CMK (cell line): ENCODE results near the gene GPR146.

Source experiments
- DNase-seq: peaks from one replicate; pipeline ENCODE4 v3.0.0-alpha.2; 2010; ENCODE audit warnings: low read depth

Gene GPR146

DNA sequence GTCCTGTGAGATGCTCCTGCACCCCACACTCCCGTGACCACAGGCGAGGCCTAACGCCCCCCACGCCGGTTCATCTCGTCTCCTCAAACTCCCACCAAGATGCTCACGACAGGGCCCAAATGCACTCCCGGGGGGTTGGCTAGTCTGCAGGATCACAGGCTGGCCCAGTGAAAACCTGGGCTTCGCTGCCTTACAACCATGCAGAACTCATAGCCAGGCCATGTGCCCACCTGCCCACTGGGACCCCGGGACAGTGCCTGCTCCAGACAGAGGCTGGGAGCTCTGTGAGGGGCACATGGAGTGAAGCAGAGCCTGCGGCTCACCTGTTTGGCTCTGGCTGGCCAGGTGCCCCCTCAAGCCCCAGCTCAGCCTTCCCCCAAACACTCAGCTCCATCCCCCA, 34.2 kb downstream of the GPR146 start:
- DNase-seq = no peak

DNA sequence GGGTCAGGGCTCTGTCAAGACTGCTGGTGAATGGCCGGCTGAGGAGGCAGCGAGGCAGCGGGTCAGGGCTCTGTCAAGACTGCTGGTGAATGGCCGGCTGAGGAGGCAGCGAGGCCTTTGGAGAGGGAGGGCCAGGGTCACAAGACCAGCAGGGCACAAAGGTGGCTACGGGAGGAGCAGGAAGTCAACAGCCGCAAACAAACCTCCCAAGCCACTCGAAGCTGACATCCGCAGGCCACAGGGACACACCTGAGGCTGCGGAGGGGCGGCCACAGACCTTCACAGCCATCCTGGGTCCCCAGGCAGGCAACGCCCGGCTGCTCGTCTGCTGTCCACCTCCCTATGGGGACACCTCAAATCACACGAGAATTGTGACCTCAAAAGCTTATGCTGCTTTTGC, 34.6 kb downstream of the GPR146 start:
- DNase-seq = no peak

DNA sequence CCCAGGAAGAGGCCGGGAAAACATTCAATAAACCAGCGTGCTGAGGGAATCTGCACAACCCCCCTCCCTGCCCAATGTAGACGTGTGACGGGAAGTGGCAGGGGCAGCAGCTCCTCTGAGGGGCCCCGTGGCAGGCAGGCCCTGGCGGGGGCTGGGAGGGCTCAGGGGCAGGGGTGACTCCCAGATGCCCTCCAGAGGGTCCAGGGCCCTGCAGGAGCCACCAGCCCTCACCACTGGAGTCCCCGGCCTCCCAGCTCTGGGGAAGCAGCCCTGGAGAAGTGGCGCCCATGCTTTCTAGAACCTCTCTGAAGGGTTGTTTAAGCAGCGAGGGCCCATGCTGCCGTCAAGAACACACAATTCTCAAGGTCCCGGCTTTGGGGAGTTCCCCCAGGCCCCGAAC, 35.2 kb downstream of the GPR146 start:
- DNase-seq = no peak

DNA sequence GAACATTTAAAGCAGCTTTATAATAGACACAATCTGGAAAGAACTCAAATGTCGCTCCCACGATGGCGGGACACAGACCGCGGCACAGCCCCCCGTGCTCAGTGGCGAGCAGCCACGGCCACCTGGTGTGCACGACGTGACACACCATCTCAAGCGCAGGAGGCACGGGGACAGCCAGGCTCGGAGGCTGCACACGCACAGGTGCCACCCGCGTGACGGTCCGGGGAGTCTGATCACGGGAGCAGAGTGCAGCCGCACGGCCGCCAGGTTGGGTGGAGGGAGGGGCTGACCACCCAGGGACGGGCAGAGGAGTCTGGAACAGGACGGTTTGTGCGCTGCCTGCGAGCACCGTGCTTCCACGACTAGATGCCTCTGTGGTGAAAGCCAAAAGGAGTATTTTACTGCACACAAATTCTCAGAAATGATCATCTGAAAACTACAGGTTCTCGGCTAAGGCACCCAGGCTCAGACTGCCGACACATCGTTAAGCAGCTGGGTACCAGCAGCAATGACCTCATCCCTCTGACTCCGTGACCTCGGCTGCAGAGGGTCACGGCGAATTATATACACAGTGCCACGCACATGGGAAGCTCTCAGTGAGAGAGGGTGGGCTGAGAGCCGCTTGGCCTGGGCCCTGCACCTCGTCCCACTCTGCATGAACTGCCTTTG, 36.0 kb downstream of the GPR146 start:
- DNase-seq = no peak

DNA sequence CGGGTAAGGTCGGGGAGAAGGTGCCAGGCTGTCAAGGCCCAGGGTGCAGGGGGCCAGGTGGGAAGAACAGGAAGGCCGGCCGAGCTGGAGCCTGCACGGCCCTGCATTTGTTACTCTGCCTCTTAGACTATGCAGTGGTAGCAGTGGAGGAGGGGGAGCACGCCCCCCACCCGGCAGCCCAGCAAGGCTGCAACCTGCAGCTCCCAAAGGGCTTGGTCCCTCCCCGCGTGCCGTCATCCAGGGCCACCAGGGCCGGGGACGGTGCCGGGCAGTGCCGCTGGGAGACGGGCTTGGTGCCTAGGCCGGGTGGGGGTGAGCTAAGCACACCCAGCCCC, 36.5 kb downstream of the GPR146 start:
- no peak for DNase-seq

DNA sequence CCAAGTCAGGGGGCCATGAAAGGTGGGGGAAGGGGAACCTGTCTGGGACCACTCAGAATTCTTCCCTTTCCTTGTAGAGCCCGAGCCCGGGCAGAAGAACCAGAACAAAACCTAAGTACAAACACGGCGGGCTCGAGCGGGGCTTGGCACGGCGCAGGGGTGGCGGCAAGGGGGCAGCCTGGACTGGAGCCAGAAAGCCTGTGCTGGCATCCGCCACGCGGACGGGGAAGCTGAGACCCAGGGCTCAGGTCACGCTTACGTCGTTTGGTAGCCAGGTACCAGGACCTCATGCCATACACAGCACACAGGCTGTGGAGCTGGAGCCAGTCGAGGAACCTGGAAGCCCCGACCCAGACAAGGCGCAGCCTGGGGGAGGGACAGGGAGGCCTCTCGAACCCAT, 37.0 kb downstream of the GPR146 start:
- DNase-seq = no peak

DNA sequence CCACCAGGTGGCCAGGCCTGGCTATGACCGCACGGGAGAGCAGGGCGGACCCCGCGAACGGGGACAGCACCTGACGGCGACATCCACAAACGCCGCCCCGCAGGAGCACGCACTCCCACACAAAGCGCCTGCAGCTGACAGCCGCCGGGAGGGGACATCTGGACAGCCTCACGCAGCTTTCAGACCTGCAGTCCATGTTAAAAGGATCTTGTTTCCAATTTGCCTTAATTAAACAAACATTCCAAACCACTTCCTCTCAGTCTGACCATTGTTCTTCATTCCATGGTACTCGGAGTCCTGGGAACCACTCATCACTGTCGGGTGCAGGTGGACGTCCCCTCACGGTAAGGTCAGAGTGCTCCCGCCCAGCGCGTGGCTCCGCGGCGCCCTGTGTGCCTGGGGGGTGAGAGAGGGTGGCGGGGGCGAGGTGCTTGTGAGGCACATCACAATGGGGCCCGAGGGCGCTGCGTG, 37.6 kb downstream of the GPR146 start:
- DNase-seq = no peak

DNA sequence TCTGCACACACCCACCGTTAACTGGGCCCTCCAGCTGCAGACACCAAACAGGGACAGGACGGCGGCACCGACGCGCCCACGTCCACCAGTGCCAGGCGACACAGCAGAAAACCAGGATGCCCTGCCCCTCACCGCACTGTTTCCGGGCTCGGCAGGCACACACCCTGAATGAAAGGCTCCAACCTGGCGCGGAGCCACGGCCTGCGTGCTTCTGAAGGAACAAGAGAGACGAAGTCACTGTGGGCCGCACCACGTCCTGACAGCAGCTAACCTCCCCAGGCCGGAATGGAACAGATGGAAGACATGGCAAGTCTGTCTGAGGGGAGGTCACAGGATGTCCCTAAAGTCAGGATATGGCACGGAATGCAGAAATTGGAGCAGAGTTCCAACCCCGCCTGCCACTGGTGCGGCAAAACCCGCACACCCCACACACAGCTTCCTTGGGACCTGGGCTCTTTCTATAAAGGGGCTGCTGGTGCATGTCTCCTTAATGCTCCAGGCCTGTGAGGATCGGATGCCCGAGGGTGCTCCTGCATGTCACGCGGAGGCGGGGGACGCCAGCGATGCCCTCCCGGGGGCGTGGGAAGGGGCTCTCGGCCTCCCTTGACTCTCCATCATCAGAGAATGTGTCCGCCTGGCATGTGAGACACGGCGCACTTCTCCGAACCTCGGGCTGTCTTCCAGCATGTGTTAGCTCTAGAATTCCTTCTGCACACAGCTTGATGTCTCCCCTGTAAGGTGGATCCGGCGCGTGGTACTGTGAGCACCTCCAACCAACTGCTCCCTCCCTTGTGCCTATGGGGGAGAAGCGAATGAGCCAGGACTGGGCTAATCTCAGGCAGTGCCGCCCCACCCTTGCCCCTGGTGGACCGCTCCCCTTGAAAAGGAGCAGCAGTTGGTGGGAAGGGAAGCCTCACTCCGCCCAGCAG, 39.6 kb downstream of the GPR146 start:
- DNase-seq = no peak

DNA sequence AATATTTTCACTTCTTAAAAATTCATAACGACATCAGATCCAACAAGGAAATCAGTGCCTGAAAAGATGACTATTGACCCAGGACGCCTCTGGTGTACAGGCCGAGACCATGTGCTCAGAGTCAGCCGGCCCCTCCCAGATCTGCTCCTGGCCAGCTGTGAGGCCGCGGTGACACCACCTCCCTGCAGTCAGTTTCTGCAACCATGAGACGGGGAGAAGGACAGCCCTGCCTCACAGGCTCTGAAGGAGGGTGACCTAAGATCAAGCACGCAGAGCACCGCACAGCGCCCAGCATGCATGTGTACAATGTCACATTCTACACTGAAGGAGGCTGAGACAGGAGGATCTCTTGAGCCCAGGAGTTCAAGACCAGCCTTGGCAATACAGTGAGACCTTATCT, 40.9 kb downstream of the GPR146 start:
- no peak for DNase-seq

DNA sequence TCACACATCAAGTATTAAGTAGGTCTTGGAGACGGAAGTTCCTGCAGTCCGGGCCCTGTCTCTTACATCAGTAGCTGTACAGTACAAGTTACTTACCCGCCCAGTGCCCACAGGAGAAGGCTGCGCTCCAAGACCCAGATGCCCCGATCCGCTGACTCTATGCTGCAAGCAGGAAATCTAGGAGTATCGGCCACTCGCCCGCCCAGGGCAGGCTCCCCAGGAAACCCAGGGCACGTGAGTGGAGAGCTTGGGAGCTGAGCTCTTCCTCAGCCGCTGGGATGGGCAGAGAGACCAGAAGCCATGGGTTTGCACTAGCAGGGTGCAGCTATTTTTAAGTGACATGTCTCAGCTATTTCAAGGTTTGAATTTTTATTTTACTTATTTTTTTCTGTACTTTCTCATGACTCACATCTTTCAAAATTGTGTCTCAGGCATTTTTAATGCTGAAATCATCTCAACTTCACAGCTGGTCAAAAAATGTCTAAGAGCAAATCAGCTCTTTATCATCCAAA, 41.6 kb downstream of the GPR146 start:
- DNase-seq = no peak

DNA sequence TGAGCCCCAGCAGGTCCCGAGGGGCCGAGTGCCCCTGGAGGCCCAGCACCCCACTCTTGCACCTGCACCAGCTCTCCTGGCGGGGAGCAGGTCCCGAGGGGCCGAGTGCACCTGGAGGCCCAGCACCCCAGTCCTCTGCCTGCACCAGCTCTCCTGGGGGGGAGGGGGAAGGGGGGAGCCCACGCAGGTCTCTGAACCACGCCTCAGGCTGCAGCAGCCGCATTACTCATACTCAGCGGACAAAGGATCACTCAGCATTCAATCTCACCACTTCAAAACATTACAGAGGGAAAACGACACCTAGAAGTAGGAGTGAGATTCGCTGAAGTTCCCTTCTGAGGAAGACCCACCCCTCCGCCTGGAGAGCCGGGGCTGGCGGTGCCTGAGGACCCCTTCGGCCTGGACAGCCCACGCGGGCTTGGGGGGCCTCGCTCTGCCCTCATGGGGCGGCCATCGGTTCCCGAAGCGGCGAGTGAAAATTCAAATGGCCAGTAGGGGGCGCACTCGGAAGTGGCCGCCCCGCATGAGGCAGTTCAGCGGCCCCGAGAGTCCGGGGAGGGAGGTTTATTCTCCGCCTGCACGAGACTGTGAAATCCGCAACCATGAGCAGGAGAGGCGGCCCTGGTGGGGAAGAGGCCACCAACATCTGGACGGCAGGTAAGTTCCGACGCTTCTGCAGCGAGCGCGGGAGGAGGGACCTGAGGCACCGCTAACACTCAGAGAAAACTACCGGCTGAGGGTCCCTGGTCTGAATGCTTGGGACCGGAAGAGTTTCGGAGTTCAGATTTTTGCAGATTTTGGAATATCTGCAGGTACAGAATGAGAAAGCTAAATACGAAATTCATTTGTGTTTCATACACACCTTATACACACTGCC, 42.5 kb downstream of the GPR146 start:
- DNase-seq = no peak

DNA sequence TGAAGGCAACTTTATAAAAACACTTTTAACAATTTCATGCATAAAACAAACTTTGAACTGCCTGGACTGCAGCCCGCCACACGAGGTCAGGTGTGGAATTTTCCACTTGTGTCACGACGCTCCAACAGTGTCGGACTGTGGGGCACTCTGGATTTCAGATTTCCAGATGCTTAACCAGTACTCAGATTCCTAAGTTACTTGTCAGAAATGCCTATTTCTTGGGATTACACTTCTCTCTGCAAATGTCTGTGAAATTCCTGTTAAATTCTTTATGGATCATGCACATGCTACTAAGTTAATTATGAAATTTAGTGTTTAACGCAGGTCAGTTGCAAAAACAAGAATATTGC, 43.1 kb downstream of the GPR146 start:
- DNase-seq = no peak

DNA sequence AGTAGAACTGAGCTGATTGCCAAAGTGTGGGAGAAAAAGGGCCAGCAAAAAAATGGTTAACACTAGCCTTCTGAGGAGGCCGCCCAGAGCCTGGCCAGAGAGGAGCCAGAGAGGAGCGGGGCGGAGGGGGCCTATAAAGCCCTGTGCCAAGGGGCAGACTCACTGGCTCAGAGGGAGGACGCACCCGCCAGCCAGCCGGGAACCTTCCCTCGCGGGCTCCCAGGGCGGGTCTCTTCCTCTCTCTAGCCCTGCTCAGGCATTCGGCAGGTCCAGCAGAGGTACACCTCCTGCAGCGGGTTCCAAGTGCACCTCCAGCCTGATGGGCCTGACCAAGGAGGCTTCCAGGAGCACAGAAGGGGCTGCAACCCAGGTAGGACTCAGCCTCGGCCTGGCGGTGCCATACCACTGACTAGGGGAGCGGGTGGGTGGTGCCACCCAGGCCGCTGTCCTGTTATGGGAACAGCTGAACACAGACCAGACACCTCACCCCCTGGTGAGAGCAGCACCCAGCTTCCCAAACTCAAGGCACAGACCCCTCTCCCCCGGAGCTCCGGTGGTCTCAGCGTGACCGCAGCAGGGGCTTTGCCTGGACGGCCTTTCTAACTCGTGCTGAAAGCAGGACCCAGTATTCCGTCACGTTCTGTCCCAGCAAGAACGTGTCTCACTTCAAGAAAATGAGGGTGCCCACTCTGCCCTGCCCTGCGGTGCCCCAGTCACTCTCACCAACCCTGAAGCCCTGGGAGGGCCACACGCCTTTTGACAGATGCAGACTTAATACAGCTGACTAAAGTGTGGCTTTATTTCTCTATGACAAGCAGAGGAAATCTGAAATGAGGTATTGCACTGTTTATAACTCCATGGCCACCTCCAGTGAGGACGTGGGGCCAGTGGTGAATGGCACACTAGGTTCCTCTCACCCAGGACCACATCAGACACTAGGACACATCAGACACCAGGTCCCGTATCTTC, 43.9 kb downstream of the GPR146 start, which contains the start of gene GPER1:
TSS of gene GPER1 (plus strand) at position 162 of the 969 bp plus-strand sequence. CDS start 3,616 bp downstream, outside the sequence.
- no peak for DNase-seq

DNA sequence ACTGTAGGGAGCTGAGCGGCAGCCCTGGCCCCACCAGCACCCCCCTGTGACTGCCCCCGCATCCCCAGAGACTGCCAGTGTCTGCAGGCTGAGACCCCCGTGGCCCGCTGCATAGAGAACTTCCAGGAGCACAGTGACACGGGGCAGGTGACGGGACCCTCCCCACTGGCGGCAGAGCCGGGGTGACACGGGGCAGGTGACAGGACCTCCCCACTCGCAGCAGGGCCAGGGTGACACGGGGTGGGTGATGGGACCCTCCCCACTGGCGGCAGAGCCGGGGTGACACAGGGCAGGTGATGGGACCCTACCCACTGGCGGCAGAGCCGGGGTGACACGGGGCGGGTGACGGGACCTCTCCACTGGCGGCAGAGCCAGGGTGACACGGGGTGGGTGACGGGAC, 45.9 kb downstream of the GPR146 start:
- no peak for DNase-seq

DNA sequence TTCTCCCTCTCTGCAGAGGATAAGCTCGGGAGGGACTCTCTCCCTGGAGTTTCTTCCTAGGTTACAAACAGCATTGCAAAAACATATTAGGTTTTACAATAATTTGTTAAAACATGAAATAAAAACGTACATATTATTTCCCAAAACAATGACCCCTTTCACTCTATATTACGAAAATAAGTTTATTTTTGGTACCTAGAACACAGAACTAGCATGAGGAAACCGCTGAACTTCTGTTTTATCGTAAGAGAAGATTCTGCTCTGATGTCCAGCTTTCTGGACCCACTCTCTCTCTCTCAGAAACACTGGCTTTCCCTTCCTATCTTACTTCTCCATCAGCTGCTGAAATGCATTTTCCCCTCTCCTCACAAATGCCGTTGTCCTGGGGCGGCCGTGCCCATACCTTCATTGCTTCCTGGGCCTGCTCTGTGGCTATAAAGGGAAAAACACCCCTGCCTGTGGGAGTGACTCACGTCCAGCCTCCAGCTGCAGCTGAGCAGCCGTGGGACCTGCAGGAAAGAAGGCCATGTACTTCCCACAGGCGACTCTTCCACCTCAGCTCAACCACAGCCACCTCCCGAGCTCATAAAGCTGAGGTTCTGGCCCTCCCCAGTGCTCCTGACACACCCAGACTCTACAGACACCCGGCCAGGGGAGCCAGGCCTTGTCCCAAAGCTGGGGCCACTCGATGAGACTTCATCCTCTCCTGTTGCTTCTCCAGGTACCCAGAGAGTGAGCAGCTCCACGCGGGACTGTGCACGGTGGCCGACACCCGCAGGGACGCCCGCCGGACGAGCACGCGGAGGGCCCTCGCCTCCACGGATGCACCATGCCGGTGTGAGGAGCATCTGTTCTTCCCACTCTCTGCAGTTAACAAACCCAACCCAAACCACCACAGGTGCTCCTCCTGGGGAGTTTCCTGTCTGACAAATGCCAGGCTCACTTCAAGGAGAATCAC, 46.6 kb downstream of the GPR146 start:
- DNase-seq = no peak

DNA sequence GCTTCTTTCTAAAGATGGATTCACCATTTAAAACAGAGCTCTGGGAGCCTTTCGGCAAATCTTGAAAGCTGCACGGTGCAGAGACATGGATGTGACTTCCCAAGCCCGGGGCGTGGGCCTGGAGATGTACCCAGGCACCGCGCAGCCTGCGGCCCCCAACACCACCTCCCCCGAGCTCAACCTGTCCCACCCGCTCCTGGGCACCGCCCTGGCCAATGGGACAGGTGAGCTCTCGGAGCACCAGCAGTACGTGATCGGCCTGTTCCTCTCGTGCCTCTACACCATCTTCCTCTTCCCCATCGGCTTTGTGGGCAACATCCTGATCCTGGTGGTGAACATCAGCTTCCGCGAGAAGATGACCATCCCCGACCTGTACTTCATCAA, 47.3 kb downstream of the GPR146 start:
- no peak for DNase-seq

DNA sequence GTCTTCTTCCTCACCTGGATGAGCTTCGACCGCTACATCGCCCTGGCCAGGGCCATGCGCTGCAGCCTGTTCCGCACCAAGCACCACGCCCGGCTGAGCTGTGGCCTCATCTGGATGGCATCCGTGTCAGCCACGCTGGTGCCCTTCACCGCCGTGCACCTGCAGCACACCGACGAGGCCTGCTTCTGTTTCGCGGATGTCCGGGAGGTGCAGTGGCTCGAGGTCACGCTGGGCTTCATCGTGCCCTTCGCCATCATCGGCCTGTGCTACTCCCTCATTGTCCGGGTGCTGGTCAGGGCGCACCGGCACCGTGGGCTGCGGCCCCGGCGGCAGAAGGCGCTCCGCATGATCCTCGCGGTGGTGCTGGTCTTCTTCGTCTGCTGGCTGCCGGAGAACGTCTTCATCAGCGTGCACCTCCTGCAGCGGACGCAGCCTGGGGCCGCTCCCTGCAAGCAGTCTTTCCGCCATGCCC, 47.9 kb downstream of the GPR146 start:
- no peak for DNase-seq

DNA sequence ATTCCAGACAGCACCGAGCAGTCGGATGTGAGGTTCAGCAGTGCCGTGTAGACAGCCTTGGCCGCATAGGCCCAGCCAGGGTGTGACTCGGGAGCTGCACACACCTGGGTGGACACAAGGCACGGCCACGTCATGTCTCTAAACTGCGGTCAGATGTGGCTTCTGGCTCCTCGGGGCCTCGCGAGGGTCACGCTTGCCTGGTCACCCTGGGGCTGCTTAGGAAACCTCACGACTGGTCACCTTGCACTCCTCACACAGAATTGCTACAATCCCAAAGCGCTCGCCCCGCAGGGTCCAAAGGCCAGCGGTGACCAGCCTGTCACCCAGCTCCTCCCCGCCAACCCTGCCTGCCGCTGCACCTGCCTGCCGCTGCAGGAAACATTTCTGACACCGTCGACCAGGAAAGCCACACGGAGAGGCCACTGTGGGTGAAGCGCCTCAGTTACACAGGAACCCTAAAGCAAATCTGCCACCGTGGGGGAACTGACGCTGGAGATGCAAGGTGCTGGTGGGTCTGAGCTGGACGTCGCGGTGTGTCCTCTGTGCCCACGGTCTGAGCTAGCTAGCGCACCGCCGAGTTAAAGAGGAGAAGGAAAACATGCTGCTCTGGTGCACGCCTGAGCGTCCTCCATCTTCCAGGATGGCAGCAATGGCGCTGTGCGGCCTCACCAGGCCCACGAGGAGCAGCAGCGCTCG, 48.6 kb downstream of the GPR146 start:
- no peak for DNase-seq

DNA sequence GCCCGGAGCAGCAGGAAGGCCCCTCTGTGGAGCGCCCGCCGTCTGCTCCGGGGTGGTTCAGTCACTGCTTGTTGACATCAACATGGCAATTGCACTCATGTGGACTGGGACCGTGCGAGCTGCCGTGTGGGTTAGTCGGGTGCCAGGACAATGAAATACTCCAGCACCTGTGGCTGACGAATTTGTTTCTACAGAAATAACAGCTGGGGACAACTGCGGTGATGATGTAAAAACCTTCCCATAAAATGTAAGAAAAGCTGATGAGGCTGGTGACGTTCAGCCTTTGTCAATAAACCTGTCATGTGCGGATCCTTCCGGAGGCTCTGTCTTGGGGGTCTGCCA, 49.1 kb downstream of the GPR146 start:
- no peak for DNase-seq
